ENCODE results near the gene CGGBP1.

GRCh38 chr3:88084097-88084501 is 25.3 kb upstream of the CGGBP1 start:
- no peak for TF ChIP-seq CTCF (IDR thresholded peaks at IDR 0.05; ENCODE audit: low read length)
- TF ChIP-seq EZH2phosphoT487 (IDR thresholded peaks at IDR 0.05; ENCODE audit: low read length): no peak

All from MM.1S (cell line).